H1 (cell line): ENCODE results near the gene DDX4. TPM values are rescaled to one million over a fixed set of nuclear protein-coding genes. Genes with fewer than 3 reads are reported as not detected.

Source experiments
- CTCF ChIA-PET: fragments of 300-600 bp; sonication (Branson Sonifier 250); formaldehyde crosslinking; loops from one replicate; lab custom pipeline; 2021; ENCODE audit not compliant: partially characterized antibody; lab: Charles Lee
- POLR2A ChIA-PET: fragments of 300-600 bp; sonication (Branson Sonifier 250); formaldehyde crosslinking; loops from one replicate; lab custom pipeline; 2021; ENCODE audit warnings: inconsistent platforms; ENCODE audit not compliant: partially characterized antibody; lab: Charles Lee
- DNase-seq, 2 experiments: peaks; one replicate each; pipeline versions ENCODE4 v3.0.0 to v3.0.0-alpha.2; 2010 to 2022; ENCODE audit warnings: low spot score in 2 of 2, low read depth in 1 of 2, mixed read lengths in 1 of 2
- FAIRE-seq: peaks from 2 replicates; lab custom pipeline; 2011; peaks lifted over from hg19 to GRCh38; lab: Jason Lieb, UNC
- H2AFZ ChIP-seq: 2 replicates; pipeline ENCODE4 v1.8.1; 2012; ENCODE audit warnings: low read length, inconsistent platforms
- H2AK5ac ChIP-seq: 2 replicates; pipeline ENCODE4 v1.6.1; 2013; ENCODE audit warnings: low read depth, low read length
- H2BK120ac ChIP-seq: replicated peaks from 2 replicates; pipeline ENCODE3; 2013; ENCODE audit warnings: low read depth, low read length, inconsistent platforms
- H2BK12ac ChIP-seq: 2 replicates; pipeline ENCODE4 v1.6.1; 2013; ENCODE audit warnings: low read depth, low read length
- H2BK15ac ChIP-seq: 2 replicates; pipeline ENCODE4 v1.6.1; 2013; ENCODE audit warnings: low read length
- H2BK20ac ChIP-seq: 2 replicates; pipeline ENCODE4 v1.6.1; 2013; ENCODE audit warnings: low read length
- H2BK5ac ChIP-seq: 2 replicates; pipeline ENCODE4 v1.6.1; 2013; ENCODE audit warnings: low read depth, low read length
- H3K14ac ChIP-seq: 2 replicates; pipeline ENCODE4 v1.6.1; 2013; ENCODE audit warnings: inconsistent platforms; ENCODE audit not compliant: insufficient read length
- H3K18ac ChIP-seq: 2 replicates; pipeline ENCODE4 v1.6.1; 2013; ENCODE audit warnings: low read length; ENCODE audit errors: extremely low read depth
- H3K23ac ChIP-seq: 2 replicates; pipeline ENCODE4 v1.6.1; 2013; ENCODE audit warnings: inconsistent platforms; ENCODE audit not compliant: insufficient read length
- H3K23me2 ChIP-seq: 2 replicates; pipeline ENCODE4 v1.6.1; 2013; ENCODE audit warnings: low read depth, low read length
- H3K27ac ChIP-seq: 2 replicates; pipeline ENCODE4 v1.6.1; 2011; ENCODE audit warnings: low read depth, low read length, inconsistent platforms
- H3K27me3 ChIP-seq, 4 experiments: replicated peaks in 1 of 4; 1 replicate in 1 of 4; 2 replicates in 3 of 4; pipeline versions ENCODE4 v1.6.1 to v1.8.1; 2011 to 2013; ENCODE audit warnings: low read length in 3 of 4, mild to moderate bottlenecking in 3 of 4, inconsistent platforms in 2 of 4, mixed read lengths in 2 of 4, moderate library complexity in 1 of 4; ENCODE audit not compliant: control insufficient read depth in 3 of 4, insufficient read depth in 3 of 4; ENCODE audit errors: extremely low read depth in 1 of 4
- H3K36me3 ChIP-seq, 4 experiments: 2 replicates each; pipeline versions ENCODE4 v1.6.1 to v1.8.1; 2011 to 2013; ENCODE audit warnings: mild to moderate bottlenecking in 4 of 4, low read length in 3 of 4, moderate library complexity in 2 of 4, control low read depth in 1 of 4, inconsistent platforms in 1 of 4; ENCODE audit not compliant: insufficient read depth in 4 of 4, control insufficient read depth in 2 of 4
- H3K4ac ChIP-seq: replicated peaks from 2 replicates; pipeline ENCODE3; 2013; ENCODE audit warnings: low read length, low read depth, mixed read lengths, inconsistent platforms; ENCODE audit not compliant: insufficient read length
- H3K4me1 ChIP-seq, 4 experiments: replicated peaks in 1 of 4; 1 replicate in 1 of 4; 2 replicates in 3 of 4; pipeline versions ENCODE4 v1.6.1 to v1.8.1; 2011 to 2013; ENCODE audit warnings: low read length in 3 of 4, inconsistent platforms in 2 of 4, mixed read lengths in 1 of 4; ENCODE audit not compliant: insufficient read depth in 4 of 4, control insufficient read depth in 3 of 4
- H3K4me2 ChIP-seq, 2 experiments: 2 replicates each; pipeline versions ENCODE4 v1.6.1 to v1.8.1; 2011 to 2013; ENCODE audit warnings: low read depth in 2 of 2, low read length in 2 of 2, control low read depth in 1 of 2, inconsistent platforms in 1 of 2, mild to moderate bottlenecking in 1 of 2; ENCODE audit not compliant: insufficient read depth in 1 of 2
- H3K4me3 ChIP-seq, 4 experiments: fragments of 200-600, 300-600 bp in 1 of 4; sonication (generic), shearing (Covaris generic), sonication (Bioruptor Twin) in 1 of 4; 2 replicates each; pipeline versions ENCODE4 v1.5.1 to v1.8.1; 2011 to 2016; ENCODE audit warnings: low read length in 4 of 4, low read depth in 3 of 4, control low read depth in 2 of 4, inconsistent platforms in 2 of 4, mild to moderate bottlenecking in 2 of 4, mixed read lengths in 1 of 4, moderate library complexity in 1 of 4; ENCODE audit not compliant: insufficient read depth in 2 of 4; ENCODE audit errors: extremely low read depth in 1 of 4
- H3K56ac ChIP-seq: replicated peaks from 2 replicates; pipeline ENCODE3; 2013; ENCODE audit warnings: low read depth, mild to moderate bottlenecking, mixed read lengths, low read length, inconsistent platforms; ENCODE audit not compliant: insufficient read length
- H3K79me1 ChIP-seq: 2 replicates; pipeline ENCODE4 v1.6.1; 2013; ENCODE audit warnings: low read depth, low read length, control low read depth
- H3K79me2 ChIP-seq, 2 experiments: 2 replicates each; pipeline versions ENCODE4 v1.6.1 to v1.8.1; 2012 to 2013; ENCODE audit warnings: low read length in 2 of 2, mild to moderate bottlenecking in 2 of 2, inconsistent platforms in 1 of 2; ENCODE audit not compliant: insufficient read depth in 2 of 2, control insufficient read depth in 1 of 2
- H3K9ac ChIP-seq, 4 experiments: replicated peaks in 1 of 4; 1 replicate in 1 of 4; 2 replicates in 3 of 4; pipeline versions ENCODE4 v1.6.1 to v1.8.1; 2011 to 2013; ENCODE audit warnings: low read depth in 3 of 4, low read length in 3 of 4, control low read depth in 2 of 4, mild to moderate bottlenecking in 2 of 4, moderate library complexity in 2 of 4, inconsistent platforms in 1 of 4; ENCODE audit errors: extremely low read depth in 1 of 4
- H3K9me3 ChIP-seq, 2 experiments: 2 replicates each; pipeline versions ENCODE4 v1.6.1 to v1.8.1; 2012 to 2013; ENCODE audit warnings: mild to moderate bottlenecking in 2 of 2, moderate library complexity in 2 of 2, control low read depth in 1 of 2, inconsistent platforms in 1 of 2, low read depth in 1 of 2, low read length in 1 of 2, mixed read lengths in 1 of 2; ENCODE audit not compliant: insufficient read depth in 2 of 2
- H4K20me1 ChIP-seq, 2 experiments: replicated peaks in 1 of 2; 2 replicates each; pipeline versions ENCODE3 to v1.8.1; 2011 to 2013; ENCODE audit warnings: inconsistent platforms in 2 of 2, low read length in 2 of 2, mild to moderate bottlenecking in 1 of 2; ENCODE audit not compliant: insufficient read depth in 2 of 2, control insufficient read depth in 1 of 2
- H4K5ac ChIP-seq: 2 replicates; pipeline ENCODE4 v1.6.1; 2013; ENCODE audit warnings: low read length, low read depth, mixed read lengths, inconsistent platforms; ENCODE audit not compliant: insufficient read length
- H4K8ac ChIP-seq: 2 replicates; pipeline ENCODE4 v1.8.0; 2013; ENCODE audit warnings: mild to moderate bottlenecking, moderate library complexity, low read length, inconsistent platforms; ENCODE audit not compliant: insufficient read depth; ENCODE audit errors: extremely low read depth
- H4K91ac ChIP-seq: replicated peaks from 2 replicates; pipeline ENCODE3; 2013; ENCODE audit warnings: low read length, mixed read lengths, inconsistent platforms; ENCODE audit not compliant: insufficient read length
- POLR2AphosphoS5 ChIP-seq: IDR thresholded peaks from 2 replicates; pipeline ENCODE4 v1.6.1; 2011; ENCODE audit warnings: low read depth, low read length
- RNF2 ChIP-seq: fragments of 200-900, 300-1000 bp; sonication (generic); IDR thresholded peaks from 2 replicates; pipeline ENCODE4 v1.7.1; 2016; ENCODE audit warnings: borderline replicate concordance, low read depth, mild to moderate bottlenecking, antibody characterized with exemption, low read length; ENCODE audit not compliant: poor library complexity, severe bottlenecking; ENCODE audit errors: missing control alignments
- SIRT6 ChIP-seq: IDR thresholded peaks from one replicate; pipeline ENCODE4 v1.7.1; 2012; ENCODE audit warnings: low read length, inconsistent platforms
- TAF7 ChIP-seq: optimal IDR thresholded peaks from 2 replicates; pipeline ENCODE3; 2011; ENCODE audit warnings: low read depth, mild to moderate bottlenecking, inconsistent platforms, low read length, moderate library complexity, borderline replicate concordance
- ZNF274 ChIP-seq: IDR thresholded peaks from 2 replicates; pipeline ENCODE4 v1.7.0; 2012; ENCODE audit warnings: low read length, borderline replicate concordance; ENCODE audit errors: extremely low read depth
- polyA plus RNA-seq, 7 experiments: library from polyadenylated mRNA; depleted of rRNA in 3 of 7; stranded (reverse) in 5 of 7; unstranded in 2 of 7; fragments of >200 nt in 5 of 7; fragments of 200-250 nt in 2 of 7; gene quantifications; 1 replicate in 5 of 7; 2 replicates in 1 of 7; 4 replicates in 1 of 7; pipeline versions ENCODE4 v1.2.1 to v1.2.3, GENCODE V29; 2011 to 2013; ENCODE audit warnings: missing spikeins in 2 of 7, mixed read lengths in 2 of 7
- total RNA-seq: library from RNA; stranded (reverse); fragmentation: NEBNext Ultra II Directional; extraction: Animal tissue kit (Norgen Biotek cat#: 25700); gene quantifications from 2 replicates; pipeline ENCODE4 v1.2.1, GENCODE V29; 2021
- TF ChIP-seq, protein P1 (sequence below): IDR thresholded peaks from 2 replicates; pipeline ENCODE4 v1.6.1; 2012; ENCODE audit warnings: low read length, inconsistent platforms

DDX4 gene
- total and polyA plus RNA-seq, 2 of the 8 experiments (the other 6 are each of a cell fraction or from before 2014, with no cell fraction given), result 0.15 TPM; not detected in 1

DNA sequence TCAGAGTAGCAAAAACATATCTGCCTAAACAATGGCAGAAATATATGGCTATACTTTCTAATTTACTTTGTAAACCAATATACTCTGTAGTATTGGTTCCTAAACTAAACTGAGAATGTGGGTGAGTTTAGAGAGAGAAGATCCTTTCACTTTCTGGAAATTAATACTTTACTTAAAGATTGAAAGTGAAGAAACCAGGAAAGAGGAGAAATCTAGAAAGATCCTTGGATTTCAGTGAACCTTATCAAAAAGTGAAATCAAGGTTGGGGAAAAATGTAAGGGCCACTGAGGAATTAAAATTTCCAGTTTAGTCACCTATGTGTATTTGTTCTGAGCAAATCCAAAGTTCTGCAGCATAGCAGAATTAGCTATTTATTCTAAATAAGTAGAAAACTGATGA, 31.6 kb upstream of the DDX4 start:
- Histone ChIP-seq H2BK20ac (no peak overlapping the region), H4K8ac (no peak overlapping the region), H3K79me1 (0 out of 2 replicates have a peak, but pooled peaks cover under 1% of the 10 kb centered on the region), H3K27ac (no peak overlapping the region), H3K79me2 (peaks cover 0 to 5% of the 10 kb centered on the region in 2 experiments; a peak in 3 of 4 replicates), H3K14ac (no peak overlapping the region), H3K27me3 (no peaks in the 10 kb centered on the region), H4K5ac (no peak overlapping the region), H4K91ac (no peak overlapping the region), H3K4me3 (no peak overlapping the region), H3K4ac (no peak overlapping the region), H2BK12ac (no peak overlapping the region), H2AFZ (no peak overlapping the region), H3K23ac (no peak overlapping the region), H3K9ac (no peak overlapping the region), H3K56ac (no peak overlapping the region), H3K18ac (no peak overlapping the region), H2AK5ac (no peak overlapping the region), H3K4me2 (no peak overlapping the region), H3K36me3 (peaks cover 0 to 28% (median 2%) of the 10 kb centered on the region in 4 experiments; a peak in 2 of 8 replicates), H3K4me1 (peaks cover 0 to 2% (median under 1%) of the 10 kb centered on the region in 4 experiments; a peak in 2 of 7 replicates), H2BK120ac (no peak overlapping the region), H4K20me1 (no peaks in the 10 kb centered on the region), H3K9me3 (no peaks in the 10 kb centered on the region), H3K23me2 (peaks cover under 1% of the 10 kb centered on the region; the same call in 1 of the 2 replicates), H2BK5ac (no peak overlapping the region), H2BK15ac (no peak overlapping the region)
- FAIRE-seq (no peak), DNase-seq (no peak)
- ChIA-PET CTCF (interaction anchor here (1.4 kb wide), 1 partner anchor 301 kb away, joined by 4 read pairs; no protein-coding TSS in a partner anchor), POLR2A (interaction anchor here (1.2 kb wide), 1 partner anchor 38 kb away, joined by 4 read pairs; no protein-coding TSS in a partner anchor)
- TF ChIP-seq SIRT6 (no peak), RNF2 (no peak), ZNF274 (no peak), POLR2AphosphoS5 (no peak), TAF7 (no peak)
- TF ChIP-seq, protein P1, sequence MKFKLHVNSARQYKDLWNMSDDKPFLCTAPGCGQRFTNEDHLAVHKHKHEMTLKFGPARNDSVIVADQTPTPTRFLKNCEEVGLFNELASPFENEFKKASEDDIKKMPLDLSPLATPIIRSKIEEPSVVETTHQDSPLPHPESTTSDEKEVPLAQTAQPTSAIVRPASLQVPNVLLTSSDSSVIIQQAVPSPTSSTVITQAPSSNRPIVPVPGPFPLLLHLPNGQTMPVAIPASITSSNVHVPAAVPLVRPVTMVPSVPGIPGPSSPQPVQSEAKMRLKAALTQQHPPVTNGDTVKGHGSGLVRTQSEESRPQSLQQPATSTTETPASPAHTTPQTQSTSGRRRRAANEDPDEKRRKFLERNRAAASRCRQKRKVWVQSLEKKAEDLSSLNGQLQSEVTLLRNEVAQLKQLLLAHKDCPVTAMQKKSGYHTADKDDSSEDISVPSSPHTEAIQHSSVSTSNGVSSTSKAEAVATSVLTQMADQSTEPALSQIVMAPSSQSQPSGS, result no peak
